WTC11 (cell line): ENCODE measurements around the gene GPC6. TPM values are rescaled to one million over a fixed set of nuclear protein-coding genes. Genes with fewer than 3 reads are reported as not detected.

Source experiments
- ATAC-seq: fragments of 200-7000 bp; cut with Tn5 transposase; 2 replicates; pipeline ENCODE4 v1.10.0; 2021; ENCODE audit warnings: mild to moderate bottlenecking, moderate library complexity
- CTCF ChIA-PET: fragments of 300-600 bp; sonication (Branson Sonifier 250); formaldehyde crosslinking; loops from one replicate; lab custom pipeline; 2021; ENCODE audit warnings: antibody characterized with exemption; lab: Charles Lee
- POLR2A ChIA-PET: fragments of 350-600 bp; sonication (Branson Sonifier 250); formaldehyde crosslinking; loops from one replicate; lab custom pipeline; 2021; ENCODE audit warnings: antibody characterized with exemption; lab: Charles Lee
- DNase-seq: peaks from one replicate; pipeline ENCODE4 v3.0.0; 2021; ENCODE audit warnings: low spot score
- H3K27ac Mint-ChIP-seq: 2 replicates; pipeline ENCODE4 v1.8.0; 2021; ENCODE audit warnings: mixed read lengths
- H3K27me3 Mint-ChIP-seq: 2 replicates; pipeline ENCODE4 v1.8.0; 2021; ENCODE audit warnings: low read depth, mild to moderate bottlenecking, moderate library complexity, mixed read lengths
- H3K36me3 Mint-ChIP-seq: 2 replicates; pipeline ENCODE4 v1.8.0; 2021; ENCODE audit warnings: mixed read lengths
- H3K4me1 Mint-ChIP-seq: 2 replicates; pipeline ENCODE4 v1.8.0; 2022; ENCODE audit warnings: mixed read lengths
- H3K4me3 Mint-ChIP-seq: 2 replicates; pipeline ENCODE4 v1.8.0; 2021; ENCODE audit warnings: mild to moderate bottlenecking, moderate library complexity, mixed read lengths
- H3K9me3 Mint-ChIP-seq: 2 replicates; pipeline ENCODE4 v1.8.0; 2021; ENCODE audit warnings: mixed read lengths
- CDX4 ChIP-seq: fragments of 250-450 bp; sonication (Bioruptor Pico); IDR thresholded peaks from 2 replicates; pipeline ENCODE4 v1.9.0; 2021; ENCODE audit warnings: moderate library complexity, mild to moderate bottlenecking, inconsistent platforms, borderline replicate concordance
- CREB1 ChIP-seq: sonication (generic); formaldehyde crosslinking; IDR thresholded peaks from 2 replicates; pipeline ENCODE4 v1.8.0; 2023; ENCODE audit warnings: mild to moderate bottlenecking, missing genetic modification reagents
- CREM ChIP-seq: sonication (generic); formaldehyde crosslinking; IDR thresholded peaks from 2 replicates; pipeline ENCODE4 v1.8.1; 2022; ENCODE audit warnings: mild to moderate bottlenecking, missing genetic modification reagents, moderate library complexity
- ELF4 ChIP-seq: sonication (generic); formaldehyde crosslinking; IDR thresholded peaks from 2 replicates; pipeline ENCODE4 v1.8.1; 2022; ENCODE audit warnings: low read depth, mild to moderate bottlenecking, moderate library complexity, missing genetic modification reagents
- ESRRA ChIP-seq: sonication (generic); formaldehyde crosslinking; IDR thresholded peaks from 2 replicates; pipeline ENCODE4 v1.8.1; 2022; ENCODE audit warnings: mild to moderate bottlenecking, missing genetic modification reagents, borderline replicate concordance
- GABPB1 ChIP-seq: sonication (generic); formaldehyde crosslinking; IDR thresholded peaks from 2 replicates; pipeline ENCODE4 v1.8.1; 2023; ENCODE audit warnings: mild to moderate bottlenecking, missing genetic modification reagents
- GRHL2 ChIP-seq: fragments of 250-450 bp; sonication (Bioruptor Pico); IDR thresholded peaks from 2 replicates; pipeline ENCODE4 v1.8.0; 2022; ENCODE audit warnings: mild to moderate bottlenecking, moderate library complexity; ENCODE audit not compliant: insufficient replicate concordance, severe bottlenecking
- HMGXB4 ChIP-seq: sonication (generic); formaldehyde crosslinking; IDR thresholded peaks from 2 replicates; pipeline ENCODE4 v1.8.1; 2023; ENCODE audit warnings: mild to moderate bottlenecking, moderate library complexity, missing genetic modification reagents
- IRF1 ChIP-seq: sonication (generic); formaldehyde crosslinking; IDR thresholded peaks from 2 replicates; pipeline ENCODE4 v1.8.0; 2023; ENCODE audit warnings: missing genetic modification reagents
- MLX ChIP-seq: sonication (generic); formaldehyde crosslinking; IDR thresholded peaks from 2 replicates; pipeline ENCODE4 v1.8.1; 2023; ENCODE audit warnings: mild to moderate bottlenecking, missing genetic modification reagents, moderate library complexity
- NFYB ChIP-seq: sonication (generic); formaldehyde crosslinking; conservative IDR thresholded peaks from 2 replicates; pipeline ENCODE4 v1.8.0; 2022; ENCODE audit warnings: low read depth, missing genetic modification reagents
- NR1H2 ChIP-seq: sonication (generic); formaldehyde crosslinking; IDR thresholded peaks from 2 replicates; pipeline ENCODE4 v1.9.0; 2021; ENCODE audit warnings: mild to moderate bottlenecking, moderate library complexity, missing genetic modification reagents
- NR2C2 ChIP-seq: sonication (generic); formaldehyde crosslinking; IDR thresholded peaks from 2 replicates; pipeline ENCODE4 v1.8.0; 2022; ENCODE audit warnings: mild to moderate bottlenecking, missing genetic modification reagents
- ZNF121 ChIP-seq: sonication (generic); formaldehyde crosslinking; IDR thresholded peaks from 2 replicates; pipeline ENCODE4 v1.8.0; 2023; ENCODE audit warnings: missing genetic modification reagents
- ZNF138 ChIP-seq: sonication (generic); formaldehyde crosslinking; conservative IDR thresholded peaks from 2 replicates; pipeline ENCODE4 v1.8.1; 2022; ENCODE audit warnings: mild to moderate bottlenecking, moderate library complexity, missing genetic modification reagents
- ZNF219 ChIP-seq: sonication (generic); formaldehyde crosslinking; IDR thresholded peaks from 2 replicates; pipeline ENCODE4 v1.8.0; 2023; ENCODE audit warnings: missing genetic modification reagents, mild to moderate bottlenecking, borderline replicate concordance
- ZNF263 ChIP-seq: sonication (generic); formaldehyde crosslinking; IDR thresholded peaks from 2 replicates; pipeline ENCODE4 v1.8.1; 2022; ENCODE audit warnings: low read depth, mild to moderate bottlenecking, moderate library complexity, missing genetic modification reagents
- ZNF671 ChIP-seq: fragments of 250-450 bp; sonication (Bioruptor Pico); IDR thresholded peaks from 2 replicates; pipeline ENCODE4 v1.8.0; 2021; ENCODE audit warnings: mild to moderate bottlenecking
- total RNA-seq: library from RNA; stranded (reverse); gene quantifications from 3 replicates; pipeline ENCODE4 v1.2.3, GENCODE V29; 2021
- TF ChIP-seq, protein P1 (sequence below): sonication (generic); formaldehyde crosslinking; IDR thresholded peaks from 2 replicates; pipeline ENCODE4 v1.8.0; 2023; ENCODE audit warnings: mild to moderate bottlenecking, missing genetic modification reagents
- TF ChIP-seq, protein P2 (sequence below): sonication (generic); formaldehyde crosslinking; IDR thresholded peaks from 2 replicates; pipeline ENCODE4 v1.8.1; 2023; ENCODE audit warnings: mild to moderate bottlenecking, missing genetic modification reagents

GPC6 gene
- total RNA-seq, 1 experiment from 2014 or later: 19.5 TPM

- TF ChIP-seq IRF1 (CRISPR knock-in tag): no peak
- no peak for TF ChIP-seq ZNF263 (CRISPR knock-in tag)
- no peak for TF ChIP-seq GABPB1 (CRISPR knock-in tag)
- no peak for TF ChIP-seq MLX (CRISPR knock-in tag)
- TF ChIP-seq NR2C2 (CRISPR knock-in tag): no peak
- TF ChIP-seq ZNF138 (CRISPR knock-in tag): no peak
These were observed 1077.1 kb downstream of the GPC6 start (continued) for GRCh38 chr13:94303644-94304174.

DNA sequence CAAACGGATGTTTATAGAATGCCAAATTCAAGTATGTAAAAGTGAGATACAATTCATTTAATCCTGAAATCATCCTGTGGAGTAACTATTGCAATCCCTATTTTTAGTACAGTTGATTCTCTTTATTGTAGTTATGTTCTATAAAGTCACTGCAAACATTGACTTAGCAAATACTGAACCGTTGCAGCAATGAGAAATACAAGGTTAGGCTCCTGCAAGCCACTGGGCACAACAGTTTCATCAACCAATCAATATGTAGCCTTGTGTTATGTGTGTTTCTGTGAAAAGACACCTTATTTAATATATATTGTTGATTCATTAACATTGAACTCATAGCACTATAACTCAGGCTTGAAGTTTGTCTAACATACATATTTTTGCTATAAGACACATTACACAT lies 1078.4 kb downstream of the GPC6 start:
- CTCF ChIA-PET: no interaction called here
- ATAC-seq: no peak
- H3K4me1 Mint-ChIP-seq: peaks cover 38% of the 10 kb centered on the region

GRCh38 chr13:94305463-94305862 lies 1078.9 kb downstream of the GPC6 start:
- DNase-seq (no peak), ATAC-seq (no peak)
- H3K27me3 Mint-ChIP-seq: no peaks in the 10 kb centered on the region
- H3K9me3 Mint-ChIP-seq: 0 out of 2 replicates have a peak, but pooled peaks cover 3% of the 10 kb centered on the region
- ChIA-PET CTCF (no interaction called here), POLR2A (no interaction called here)
- H3K4me3 Mint-ChIP-seq: no peak overlapping the region
- peaks cover 35% of the 10 kb centered on the region for H3K4me1 Mint-ChIP-seq
- H3K36me3 Mint-ChIP-seq: no peaks in the 10 kb centered on the region
- H3K27ac Mint-ChIP-seq: no peak overlapping the region
- TF ChIP-seq, protein P1, sequence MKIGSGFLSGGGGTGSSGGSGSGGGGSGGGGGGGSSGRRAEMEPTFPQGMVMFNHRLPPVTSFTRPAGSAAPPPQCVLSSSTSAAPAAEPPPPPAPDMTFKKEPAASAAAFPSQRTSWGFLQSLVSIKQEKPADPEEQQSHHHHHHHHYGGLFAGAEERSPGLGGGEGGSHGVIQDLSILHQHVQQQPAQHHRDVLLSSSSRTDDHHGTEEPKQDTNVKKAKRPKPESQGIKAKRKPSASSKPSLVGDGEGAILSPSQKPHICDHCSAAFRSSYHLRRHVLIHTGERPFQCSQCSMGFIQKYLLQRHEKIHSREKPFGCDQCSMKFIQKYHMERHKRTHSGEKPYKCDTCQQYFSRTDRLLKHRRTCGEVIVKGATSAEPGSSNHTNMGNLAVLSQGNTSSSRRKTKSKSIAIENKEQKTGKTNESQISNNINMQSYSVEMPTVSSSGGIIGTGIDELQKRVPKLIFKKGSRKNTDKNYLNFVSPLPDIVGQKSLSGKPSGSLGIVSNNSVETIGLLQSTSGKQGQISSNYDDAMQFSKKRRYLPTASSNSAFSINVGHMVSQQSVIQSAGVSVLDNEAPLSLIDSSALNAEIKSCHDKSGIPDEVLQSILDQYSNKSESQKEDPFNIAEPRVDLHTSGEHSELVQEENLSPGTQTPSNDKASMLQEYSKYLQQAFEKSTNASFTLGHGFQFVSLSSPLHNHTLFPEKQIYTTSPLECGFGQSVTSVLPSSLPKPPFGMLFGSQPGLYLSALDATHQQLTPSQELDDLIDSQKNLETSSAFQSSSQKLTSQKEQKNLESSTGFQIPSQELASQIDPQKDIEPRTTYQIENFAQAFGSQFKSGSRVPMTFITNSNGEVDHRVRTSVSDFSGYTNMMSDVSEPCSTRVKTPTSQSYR (CRISPR knock-in tag): no peak
- no peak for TF ChIP-seq CREB1 (CRISPR knock-in tag)
- no peak for TF ChIP-seq NFYB (CRISPR knock-in tag)
- TF ChIP-seq, protein P2, sequence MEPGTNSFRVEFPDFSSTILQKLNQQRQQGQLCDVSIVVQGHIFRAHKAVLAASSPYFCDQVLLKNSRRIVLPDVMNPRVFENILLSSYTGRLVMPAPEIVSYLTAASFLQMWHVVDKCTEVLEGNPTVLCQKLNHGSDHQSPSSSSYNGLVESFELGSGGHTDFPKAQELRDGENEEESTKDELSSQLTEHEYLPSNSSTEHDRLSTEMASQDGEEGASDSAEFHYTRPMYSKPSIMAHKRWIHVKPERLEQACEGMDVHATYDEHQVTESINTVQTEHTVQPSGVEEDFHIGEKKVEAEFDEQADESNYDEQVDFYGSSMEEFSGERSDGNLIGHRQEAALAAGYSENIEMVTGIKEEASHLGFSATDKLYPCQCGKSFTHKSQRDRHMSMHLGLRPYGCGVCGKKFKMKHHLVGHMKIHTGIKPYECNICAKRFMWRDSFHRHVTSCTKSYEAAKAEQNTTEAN: no peak
- no peak for TF ChIP-seq NR1H2 (CRISPR knock-in tag)
- TF ChIP-seq CREM (CRISPR knock-in tag): no peak
- no peak for TF ChIP-seq IRF1 (CRISPR knock-in tag)
- TF ChIP-seq ZNF671 (CRISPR knock-in tag): no peak
- no peak for TF ChIP-seq ESRRA (CRISPR knock-in tag)
- no peak for TF ChIP-seq GRHL2 (CRISPR knock-in tag)
- TF ChIP-seq CDX4: no peak
- TF ChIP-seq ZNF219 (CRISPR knock-in tag): no peak
- TF ChIP-seq NR2C2 (CRISPR knock-in tag): no peak
- TF ChIP-seq ELF4 (CRISPR knock-in tag): no peak
- no peak for TF ChIP-seq ZNF121 (CRISPR knock-in tag)

More for the DNA sequence above, 1078.4 kb downstream of the GPC6 start:
- Mint-ChIP-seq H3K27ac (no peak overlapping the region), H3K9me3 (0 out of 2 replicates have a peak, but pooled peaks cover 3% of the 10 kb centered on the region), H3K27me3 (no peaks in the 10 kb centered on the region), H3K4me3 (no peak overlapping the region), H3K36me3 (no peaks in the 10 kb centered on the region)
- TF ChIP-seq GABPB1 (CRISPR knock-in tag) (peak; percentile 86), HMGXB4 (no peak)
- DNase-seq: no peak
- POLR2A ChIA-PET: no interaction called here
